ENCODE results near the gene SRP19. TPM values are rescaled to one million over a fixed set of nuclear protein-coding genes. Genes with fewer than 3 reads are reported as not detected.
"Not testable (repeated sequence)": the region's sequence is repeated elsewhere in the genome, so short reads cannot be mapped to it uniquely, and the experiment has no call there.

SRP19 gene
- total and polyA plus RNA-seq, 4 experiments from 2014 or later, result 51.4 to 163 (median 102) TPM

- Mint-ChIP-seq H3K4me1 (no peaks in the 10 kb centered on the region), H3K4me3 (no peak overlapping the region), H3K27ac (no peak overlapping the region), H3K9me3 (peaks cover 5 to 24% (median 17%) of the 10 kb centered on the region in 8 donors), H3K36me3 (peaks cover 3 to 7% of the 10 kb centered on the region in 2 donors), H3K27me3 (peaks cover 17 to 20% of the 10 kb centered on the region in 2 donors)
- no peaks in the 10 kb centered on the region for H3K9me3 ChIP-seq (ENCODE audit: control insufficient read depth in 1 of 2, low read length in 2 of 2)
- no peaks in the 10 kb centered on the region for H3K36me3 ChIP-seq (ENCODE audit: insufficient read depth, low read length)
- H3K4me3 ChIP-seq (ENCODE audit: low read length in 2 of 2), result no peak overlapping the region
- CTCF ChIA-PET (ENCODE audit: partially characterized antibody), result interaction anchor here (1.2 kb wide), 1 partner anchor 13 kb away, joined by 3 read pairs; no protein-coding TSS in a partner anchor
- H3K4me1 ChIP-seq (ENCODE audit: insufficient read depth, low read length), result no peaks in the 10 kb centered on the region
- intact Hi-C loops (cut with micrococcal nuclease), result no loop called here
- POLR2A ChIA-PET (ENCODE audit: partially characterized antibody), result no interaction called here
- no peak for DNase-seq
- H3K27me3 ChIP-seq (ENCODE audit: insufficient read depth, low read length), result no peaks in the 10 kb centered on the region
- H3K27ac ChIP-seq (ENCODE audit: low read depth, low read length), result no peak overlapping the region
Measured at GRCh38 chr5:112854651-112855050, 6.4 kb upstream of the SRP19 start.

DNA sequence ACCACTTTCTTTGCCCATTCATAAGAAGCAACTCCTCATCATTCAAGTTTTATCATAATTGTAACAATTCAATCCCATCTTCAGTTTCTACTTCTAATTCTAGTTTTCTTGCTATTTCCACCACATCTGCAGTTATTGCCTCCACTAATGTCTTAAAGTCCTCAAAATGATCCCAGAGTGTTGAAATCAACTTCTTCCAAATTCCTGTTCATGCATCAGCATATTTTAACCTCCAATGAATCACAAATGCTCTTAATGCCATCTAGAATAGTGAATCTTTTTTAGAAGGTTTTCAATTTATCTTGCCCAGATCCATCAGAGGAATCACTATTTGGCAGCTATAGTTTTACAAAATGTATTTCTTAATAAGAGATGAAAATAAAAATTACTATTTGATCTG lies 3.2 kb upstream of the SRP19 start:
- Mint-ChIP-seq H3K4me1 (peaks cover 9 to 23% (median 17%) of the 10 kb centered on the region in 4 donors), H3K36me3 (peaks cover 10 to 18% of the 10 kb centered on the region in 2 donors), H3K27ac (peak overlapping the region in 1 of 7 donors; percentile 59), H3K4me3 (no peak overlapping the region), H3K27me3 (peaks cover 15 to 18% of the 10 kb centered on the region in 2 donors), H3K9me3 (peaks cover 5 to 24% (median 17%) of the 10 kb centered on the region in 8 donors)
- no peaks in the 10 kb centered on the region for H3K27me3 ChIP-seq (ENCODE audit: insufficient read depth, low read length)
- H3K36me3 ChIP-seq (ENCODE audit: insufficient read depth, low read length), result no peaks in the 10 kb centered on the region
- ChIA-PET CTCF (ENCODE audit: partially characterized antibody) (interaction anchor here (3.9 kb wide), 1 partner anchor 9 kb away, joined by 34 read pairs; no protein-coding TSS in a partner anchor), POLR2A (ENCODE audit: partially characterized antibody) (no interaction called here)
- no peaks in the 10 kb centered on the region for H3K9me3 ChIP-seq (ENCODE audit: control insufficient read depth in 1 of 2, low read length in 2 of 2)
- DNase-seq, result no peak
- H3K4me3 ChIP-seq (ENCODE audit: low read length in 2 of 2), result no peak overlapping the region
- no peak overlapping the region for H3K27ac ChIP-seq (ENCODE audit: low read depth, low read length)
- intact Hi-C loops (cut with micrococcal nuclease), result no loop called here
- H3K4me1 ChIP-seq (ENCODE audit: insufficient read depth, low read length), result peaks cover 18% of the 10 kb centered on the region

DNA sequence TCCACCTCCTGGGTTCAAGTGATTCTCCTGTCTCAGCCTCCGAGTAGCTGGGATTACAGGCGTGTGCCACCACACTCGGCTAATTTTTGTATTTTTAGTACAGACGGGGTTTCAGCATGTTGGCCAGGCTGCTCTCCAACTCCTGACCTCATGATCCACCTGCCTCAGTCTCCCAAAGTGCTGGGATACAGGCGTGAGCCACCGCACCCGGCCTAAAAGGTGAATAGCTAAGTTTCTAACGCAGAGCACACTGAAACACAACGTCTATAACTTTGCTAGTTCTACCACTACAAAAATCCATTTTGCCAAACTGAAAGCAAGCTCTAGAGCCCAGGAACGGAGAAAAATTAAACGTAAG lies 537 bp upstream of the SRP19 start:
- Mint-ChIP-seq H3K36me3 (peaks cover 12 to 35% of the 10 kb centered on the region in 2 donors), H3K4me1 (peaks cover 19 to 36% (median 30%) of the 10 kb centered on the region in 4 donors), H3K27ac (peak overlapping the region; percentile 98 to 99 (median 98)), H3K4me3 (peak overlapping the region; percentile 96 to 98 (median 97))
- H3K4me3 ChIP-seq (ENCODE audit: low read length in 2 of 2), result peak overlapping the region; percentile 71 to 95
- ChIA-PET POLR2A (ENCODE audit: partially characterized antibody) (interaction anchor here (0.7 to 3.1 kb wide), 20 partner anchors 9 to 700 kb away, joined by 3 to 33 read pairs (median 5); partner anchors contain the start of genes DCP2 and REEP5), CTCF (ENCODE audit: partially characterized antibody) (interaction anchor here (0.8 to 3.9 kb wide), 15 partner anchors 10 to 163 kb away, joined by 3 to 34 read pairs (median 4); partner anchors contain the start of genes DCP2 and REEP5)
- not testable (repeated sequence) for H3K27me3 ChIP-seq (ENCODE audit: insufficient read depth, low read length); DNase-seq; H3K9me3 ChIP-seq (ENCODE audit: control insufficient read depth in 1 of 2, low read length in 2 of 2); H3K9me3 Mint-ChIP-seq; H3K27me3 Mint-ChIP-seq
- intact Hi-C loops (cut with micrococcal nuclease), result loop anchor here (5.0 kb wide), 1 partner anchor 102 kb away; no protein-coding TSS in a partner anchor
- peaks cover 18% of the 10 kb centered on the region for H3K36me3 ChIP-seq (ENCODE audit: insufficient read depth, low read length)
- peak overlapping the region; percentile 97 for H3K27ac ChIP-seq (ENCODE audit: low read depth, low read length)
- peaks cover 32% of the 10 kb centered on the region for H3K4me1 ChIP-seq (ENCODE audit: insufficient read depth, low read length)

DNA sequence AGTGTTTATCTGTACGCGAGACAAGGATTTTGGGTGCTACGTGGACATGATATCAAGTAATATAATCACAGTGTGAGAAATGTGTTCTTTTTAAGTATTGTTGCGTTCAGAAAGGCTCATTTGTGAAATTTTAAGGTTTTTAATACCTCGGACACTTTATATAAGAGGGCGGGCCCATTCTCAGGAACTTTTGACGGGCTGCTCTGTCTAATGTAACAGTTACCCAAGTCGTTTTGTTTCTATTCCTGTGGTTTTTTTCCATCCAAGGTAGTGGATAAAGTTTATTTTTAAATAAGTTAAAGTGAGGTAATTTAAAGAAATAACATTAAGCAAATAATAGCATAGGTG lies 525 bp downstream of the SRP19 start:
- peaks cover 38% of the 10 kb centered on the region for H3K4me1 ChIP-seq (ENCODE audit: insufficient read depth, low read length)
- H3K4me3 Mint-ChIP-seq, result peak overlapping the region; percentile 96 to 98 (median 97)

DNA sequence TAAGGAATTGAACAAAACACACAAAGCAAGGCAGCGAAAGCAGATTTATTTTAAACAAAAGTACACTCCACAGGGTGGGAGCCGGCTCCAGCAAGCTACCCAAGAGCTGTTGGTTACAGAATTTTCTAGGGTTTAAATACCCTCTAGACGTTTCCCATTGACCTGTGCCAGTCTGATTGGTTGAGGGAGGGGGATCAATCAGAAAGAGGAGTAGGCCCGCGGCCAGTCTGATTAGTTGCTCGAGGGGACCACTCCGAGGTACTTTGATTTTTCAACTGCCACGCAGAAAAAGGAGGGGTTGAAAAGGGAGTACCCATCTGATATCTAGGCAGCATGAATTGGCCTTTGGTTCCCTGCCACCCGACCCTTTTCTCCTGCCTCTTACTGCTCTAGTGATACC lies 998 bp downstream of the SRP19 start:
- Mint-ChIP-seq H3K36me3 (peaks cover 17 to 47% of the 10 kb centered on the region in 2 donors), H3K27ac (peak overlapping the region; percentile 70 to 99 (median 98)), H3K4me1 (peaks cover 23 to 46% (median 36%) of the 10 kb centered on the region in 4 donors), H3K4me3 (peak overlapping the region; percentile 96 to 98 (median 97)), H3K9me3 (no peaks in the 10 kb centered on the region), H3K27me3 (peaks cover 1 to 6% of the 10 kb centered on the region in 2 donors)
- ChIA-PET CTCF (ENCODE audit: partially characterized antibody) (interaction anchor here (1.9 to 2.1 kb wide), 3 partner anchors 8 to 59 kb away, joined by 5 to 13 read pairs (median 8); partner anchors contain the start of gene REEP5), POLR2A (ENCODE audit: partially characterized antibody) (interaction anchor here (2.0 to 3.1 kb wide), 3 partner anchors 11 to 68 kb away, joined by 8 to 33 read pairs (median 11); partner anchors contain the start of gene REEP5)
- H3K4me3 ChIP-seq (ENCODE audit: low read length in 2 of 2), result peak overlapping the region; percentile 66 to 95
- peak overlapping the region; percentile 97 for H3K27ac ChIP-seq (ENCODE audit: low read depth, low read length)
- no peaks in the 10 kb centered on the region for H3K27me3 ChIP-seq (ENCODE audit: insufficient read depth, low read length)
- intact Hi-C loops (cut with micrococcal nuclease), result loop anchor here (5.0 kb wide), 1 partner anchor 100 kb away; no protein-coding TSS in a partner anchor
- peaks cover 25% of the 10 kb centered on the region for H3K36me3 ChIP-seq (ENCODE audit: insufficient read depth, low read length)
- no peak for DNase-seq
- H3K9me3 ChIP-seq (ENCODE audit: control insufficient read depth in 1 of 2, low read length in 2 of 2), result no peaks in the 10 kb centered on the region
- peaks cover 42% of the 10 kb centered on the region for H3K4me1 ChIP-seq (ENCODE audit: insufficient read depth, low read length)

More for the DNA sequence above, 525 bp downstream of the SRP19 start:
- ChIA-PET POLR2A (ENCODE audit: partially characterized antibody) (interaction anchor here (0.6 to 3.1 kb wide), 12 partner anchors 12 to 701 kb away, joined by 4 to 33 read pairs (median 7); partner anchors contain the start of genes DCP2 and REEP5), CTCF (ENCODE audit: partially characterized antibody) (interaction anchor here (1.5 to 2.1 kb wide), 4 partner anchors 9 to 102 kb away, joined by 4 to 13 read pairs (median 6); partner anchors contain the start of gene REEP5)
- peaks cover 21% of the 10 kb centered on the region for H3K36me3 ChIP-seq (ENCODE audit: insufficient read depth, low read length)
- H3K27me3 ChIP-seq (ENCODE audit: insufficient read depth, low read length), result no peaks in the 10 kb centered on the region
- no peak for DNase-seq
- H3K27ac Mint-ChIP-seq, result peak overlapping the region; percentile 98 to 99 (median 98)
- H3K9me3 ChIP-seq (ENCODE audit: control insufficient read depth in 1 of 2, low read length in 2 of 2), result no peaks in the 10 kb centered on the region
- peaks cover 20 to 41% (median 32%) of the 10 kb centered on the region in 4 donors for H3K4me1 Mint-ChIP-seq
- no peaks in the 10 kb centered on the region for H3K9me3 Mint-ChIP-seq
- peaks cover 13 to 42% of the 10 kb centered on the region in 2 donors for H3K36me3 Mint-ChIP-seq
- H3K4me3 ChIP-seq (ENCODE audit: low read length in 2 of 2), result peak overlapping the region; percentile 66 to 95
- peak overlapping the region; percentile 97 for H3K27ac ChIP-seq (ENCODE audit: low read depth, low read length)
- H3K27me3 Mint-ChIP-seq, result peaks cover 2 to 6% of the 10 kb centered on the region in 2 donors
- intact Hi-C loops (cut with micrococcal nuclease), result loop anchor here (1.0 to 5.0 kb wide), 6 partner anchors 13 to 154 kb away; partner anchors contain the start of genes DCP2 and REEP5

DNA sequence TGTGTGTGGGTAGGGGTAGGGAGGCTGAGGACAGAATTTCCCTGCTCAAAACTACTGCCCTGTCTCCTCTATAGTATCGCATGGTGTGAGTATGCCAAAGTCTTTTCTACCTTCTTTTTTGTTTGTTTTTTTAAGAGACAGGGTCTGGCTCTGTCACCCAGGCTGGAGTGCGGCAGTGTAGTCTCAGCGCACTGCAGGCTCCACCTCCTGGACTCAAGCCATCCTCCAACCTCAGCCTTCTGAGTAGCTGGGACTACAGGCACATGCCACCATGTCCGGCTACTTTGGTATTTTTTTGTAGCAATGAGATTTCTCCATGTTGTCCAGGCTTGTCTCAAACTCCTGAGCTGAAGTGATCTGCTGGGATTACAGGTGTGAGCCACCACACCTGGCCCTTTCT lies 2.5 kb downstream of the SRP19 start:
- ChIA-PET CTCF (ENCODE audit: partially characterized antibody) (interaction anchor here (1.1 to 1.6 kb wide), 2 partner anchors 10 to 58 kb away, joined by 4 read pairs; partner anchors contain the start of gene REEP5), POLR2A (ENCODE audit: partially characterized antibody) (interaction anchor here (1.5 kb wide), 1 partner anchor 25 kb away, joined by 3 read pairs; no protein-coding TSS in a partner anchor)
- Mint-ChIP-seq H3K27me3 (no peaks in the 10 kb centered on the region), H3K4me3 (peak overlapping the region in 6 of 8 donors; percentile 36 to 98 (median 96)), H3K4me1 (peaks cover 26 to 49% (median 40%) of the 10 kb centered on the region in 4 donors), H3K27ac (peak overlapping the region in 6 of 7 donors; percentile 28 to 98 (median 63)), H3K36me3 (peaks cover 25 to 61% of the 10 kb centered on the region in 2 donors), H3K9me3 (no peaks in the 10 kb centered on the region)
- no peaks in the 10 kb centered on the region for H3K9me3 ChIP-seq (ENCODE audit: control insufficient read depth in 1 of 2, low read length in 2 of 2)
- intact Hi-C loops (cut with micrococcal nuclease), result loop anchor here (5.0 kb wide), 1 partner anchor 99 kb away; no protein-coding TSS in a partner anchor
- H3K4me1 ChIP-seq (ENCODE audit: insufficient read depth, low read length), result peaks cover 44% of the 10 kb centered on the region
- H3K4me3 ChIP-seq (ENCODE audit: low read length in 2 of 2), result no peak overlapping the region
- no peaks in the 10 kb centered on the region for H3K27me3 ChIP-seq (ENCODE audit: insufficient read depth, low read length)
- H3K27ac ChIP-seq (ENCODE audit: low read depth, low read length), result peak overlapping the region; percentile 97
- no peak for DNase-seq
- peaks cover 37% of the 10 kb centered on the region for H3K36me3 ChIP-seq (ENCODE audit: insufficient read depth, low read length)

- H3K27ac Mint-ChIP-seq, result no peak overlapping the region
- Histone ChIP-seq H3K4me1 (ENCODE audit: insufficient read depth, low read length) (peaks cover 54% of the 10 kb centered on the region), H3K9me3 (ENCODE audit: control insufficient read depth in 1 of 2, low read length in 2 of 2) (no peaks in the 10 kb centered on the region), H3K27ac (ENCODE audit: low read depth, low read length) (no peak overlapping the region), H3K36me3 (ENCODE audit: insufficient read depth, low read length) (peaks cover 37% of the 10 kb centered on the region), H3K4me3 (ENCODE audit: low read length in 2 of 2) (no peak overlapping the region), H3K27me3 (ENCODE audit: insufficient read depth, low read length) (no peaks in the 10 kb centered on the region)
- H3K9me3 Mint-ChIP-seq, result no peaks in the 10 kb centered on the region
- DNase-seq, result no peak
- peaks cover 31 to 63% (median 53%) of the 10 kb centered on the region in 4 donors for H3K4me1 Mint-ChIP-seq
- H3K4me3 Mint-ChIP-seq, result no peak overlapping the region
- ChIA-PET CTCF (ENCODE audit: partially characterized antibody) (interaction anchor here (0.7 to 1.2 kb wide), 2 partner anchors 16 to 131 kb away, joined by 3 to 4 read pairs; no protein-coding TSS in a partner anchor), POLR2A (ENCODE audit: partially characterized antibody) (interaction anchor here (0.6 to 1.2 kb wide), 2 partner anchors 16 to 111 kb away, joined by 3 to 5 read pairs; partner anchors contain the start of gene DCP2)
- intact Hi-C loops (cut with micrococcal nuclease), result no loop called here
- H3K27me3 Mint-ChIP-seq, result no peaks in the 10 kb centered on the region
- peaks cover 35 to 74% of the 10 kb centered on the region in 2 donors for H3K36me3 Mint-ChIP-seq
Measured at GRCh38 chr5:112865128-112865527, 4.0 kb downstream of the SRP19 start.

Data from CD4-positive, alpha-beta memory T cell (primary cell).